GM12892 (cell line): ENCODE results near the gene HMGN4.

Source experiments
- POLR2A ChIP-seq: IDR thresholded peaks from 2 replicates; pipeline ENCODE4 v1.6.1; 2011; ENCODE audit warnings: low read depth, low read length, control low read depth
- POLR2AphosphoS5 ChIP-seq: IDR thresholded peaks from 2 replicates; pipeline ENCODE4 v1.6.1; 2011; ENCODE audit warnings: low read depth, low read length, control low read depth
- TAF1 ChIP-seq: IDR thresholded peaks from 2 replicates; pipeline ENCODE4 v1.6.1; 2011; ENCODE audit warnings: low read depth, mild to moderate bottlenecking, control low read depth, low read length, borderline replicate concordance

DNA sequence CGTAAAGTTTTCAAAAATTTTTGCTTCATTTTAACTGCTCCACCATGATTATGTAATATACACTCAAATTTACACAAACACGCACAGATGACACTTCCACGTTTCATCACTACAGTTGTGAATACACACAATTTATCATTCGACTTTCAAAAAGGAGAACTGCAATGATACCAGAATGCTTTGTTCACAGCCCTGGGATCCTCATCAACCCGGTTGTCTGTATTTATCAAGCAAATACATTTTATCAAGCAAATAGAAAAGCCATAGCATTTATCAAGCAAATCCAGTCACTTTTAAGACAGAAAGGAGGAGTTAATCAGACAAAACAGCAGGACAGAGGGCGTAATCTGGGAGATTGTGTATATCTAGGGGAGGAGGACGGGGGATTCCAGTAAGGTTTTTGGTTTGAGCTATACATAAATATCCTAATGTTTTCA lies 38.3 kb downstream of the HMGN4 start:
- TF ChIP-seq POLR2AphosphoS5 (no peak), POLR2A (no peak), TAF1 (no peak)
